Measurements from ENCODE around the gene FBH1.
"Not testable (repeated sequence)": the region's sequence is repeated elsewhere in the genome, so short reads cannot be mapped to it uniquely, and the experiment has no call there.

The FBH1 gene

DNA sequence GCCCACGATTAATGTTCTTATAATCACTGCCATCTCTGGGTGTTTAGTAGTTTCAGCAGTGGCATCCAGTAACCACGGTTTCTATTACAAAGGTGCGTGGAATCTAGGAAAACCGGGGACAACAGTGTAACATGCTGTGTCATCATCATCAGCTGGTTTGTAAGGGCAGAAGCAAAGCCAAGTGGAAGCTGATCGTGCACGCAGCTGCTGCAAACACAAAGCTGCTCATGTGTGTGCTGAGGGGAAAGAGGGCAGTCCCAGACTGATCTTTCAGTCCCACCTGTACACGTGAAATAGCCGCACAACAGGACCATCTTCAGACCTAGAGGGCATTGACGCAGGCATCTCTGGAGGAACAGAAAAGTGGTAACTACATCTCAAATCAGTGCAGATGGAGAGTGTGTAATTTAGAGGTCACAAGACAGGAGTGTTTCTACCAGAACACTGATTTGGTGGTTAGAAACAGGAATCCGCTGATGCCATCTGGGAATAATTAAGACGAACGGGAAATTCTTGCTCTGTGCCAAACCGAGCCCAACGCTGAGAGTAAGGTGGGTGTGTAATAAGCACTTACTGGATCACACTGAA lies 13.8 kb upstream of the FBH1 start:
- no peak for DNase-seq (ENCODE audit: low read depth in 2 of 2)

DNA sequence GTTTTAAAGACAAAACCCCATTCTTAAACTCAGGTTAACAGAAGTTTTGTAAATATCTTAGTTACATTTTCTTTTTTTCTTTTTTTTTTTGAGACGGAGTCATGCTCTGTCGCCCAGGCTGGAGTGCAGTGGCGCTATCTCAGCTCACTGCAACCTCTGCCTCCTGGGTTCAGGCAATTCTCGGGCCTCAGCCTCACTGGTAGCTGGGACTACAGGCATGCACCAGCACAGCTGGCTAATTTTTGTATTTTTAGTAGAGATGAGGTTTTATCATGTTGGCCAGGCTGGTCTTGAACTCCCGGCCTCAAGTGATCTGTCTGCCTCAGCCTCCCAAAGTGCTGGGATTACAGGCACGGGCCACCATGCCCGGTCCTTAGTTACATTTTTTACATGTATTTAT lies 13.0 kb upstream of the FBH1 start:
- not testable (repeated sequence) for DNase-seq (ENCODE audit: low read depth in 2 of 2)

DNA sequence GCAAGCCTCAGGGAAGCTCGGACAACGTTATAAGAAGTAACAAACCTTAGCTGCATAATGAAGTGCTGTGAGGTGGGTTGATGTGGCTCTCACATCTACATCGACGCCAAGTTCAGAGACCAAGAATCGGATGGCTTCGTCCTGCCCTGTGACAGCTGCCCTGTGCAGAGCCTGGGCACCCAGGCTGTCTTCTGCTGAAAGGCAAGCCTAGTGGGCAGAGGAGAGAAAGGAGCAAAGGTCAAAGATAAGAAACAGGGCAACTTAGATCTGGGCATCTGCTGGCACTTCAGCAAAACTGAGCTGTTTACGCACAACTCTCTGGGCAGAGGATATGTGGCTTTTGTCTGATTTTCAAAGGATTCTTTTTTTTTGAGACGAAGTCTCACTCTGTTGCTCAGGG lies 7.1 kb upstream of the FBH1 start:
- DNase-seq (ENCODE audit: low read depth in 2 of 2) = no peak

DNA sequence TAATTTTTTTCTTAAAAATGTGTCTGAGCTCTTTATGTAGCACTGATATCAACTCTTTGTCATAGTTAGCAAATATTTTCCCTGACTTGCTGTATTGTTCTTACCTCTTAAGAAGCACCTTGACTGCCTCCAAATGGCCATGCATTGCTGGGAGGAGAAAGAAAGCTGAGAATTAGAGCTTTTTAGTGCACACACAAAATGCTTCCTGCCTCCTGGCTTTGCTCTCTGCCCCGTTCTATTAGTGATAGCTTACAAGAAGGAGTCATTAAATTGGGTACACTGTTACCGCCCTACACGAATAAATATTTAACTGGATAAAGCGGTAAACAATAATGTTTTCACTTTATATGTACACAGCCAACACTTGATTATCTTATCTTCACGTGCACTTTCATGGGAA lies 4.4 kb upstream of the FBH1 start:
- DNase-seq (ENCODE audit: low read depth in 2 of 2) = no peak

DNA sequence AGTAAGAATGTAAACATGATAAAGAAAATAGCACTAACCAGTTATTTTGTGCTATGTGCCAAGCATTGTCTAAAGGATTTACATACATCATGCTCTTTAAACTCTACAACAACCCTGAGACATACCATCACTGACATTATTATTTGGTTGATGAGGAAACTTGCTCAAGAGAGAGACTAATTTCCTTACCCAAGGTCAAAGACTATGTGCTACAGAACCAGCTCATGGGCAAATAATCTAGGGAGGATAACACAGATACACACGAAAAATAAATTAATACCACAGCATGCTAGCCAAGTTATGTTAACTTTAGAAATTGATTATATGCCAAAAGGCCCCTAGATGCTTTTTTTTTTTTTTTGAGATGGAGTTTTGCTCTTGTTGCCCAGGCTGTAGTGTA lies 3.0 kb upstream of the FBH1 start:
- DNase-seq (ENCODE audit: low read depth in 2 of 2) = no peak

DNA sequence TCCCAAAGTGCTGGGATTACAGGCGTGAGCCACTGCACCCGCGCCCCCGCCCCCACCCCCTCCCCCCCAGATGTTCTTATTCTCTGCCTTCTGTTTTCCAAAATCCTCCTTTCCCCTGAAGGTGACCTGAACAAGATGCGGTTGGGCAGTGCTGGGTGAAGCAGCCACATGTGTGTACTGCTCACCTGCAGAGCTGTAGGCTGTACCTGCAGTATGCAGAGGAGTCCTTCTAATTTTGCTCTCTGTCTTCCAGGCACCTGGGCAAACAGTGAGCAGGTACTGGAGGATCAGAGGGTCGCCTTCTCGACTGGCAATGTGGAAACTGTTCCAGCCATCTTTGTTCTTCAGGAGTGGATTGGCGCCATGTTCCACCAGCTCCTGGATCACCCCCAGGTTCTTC lies 2.4 kb upstream of the FBH1 start:
- DNase-seq (ENCODE audit: low read depth in 2 of 2) = no peak

DNA sequence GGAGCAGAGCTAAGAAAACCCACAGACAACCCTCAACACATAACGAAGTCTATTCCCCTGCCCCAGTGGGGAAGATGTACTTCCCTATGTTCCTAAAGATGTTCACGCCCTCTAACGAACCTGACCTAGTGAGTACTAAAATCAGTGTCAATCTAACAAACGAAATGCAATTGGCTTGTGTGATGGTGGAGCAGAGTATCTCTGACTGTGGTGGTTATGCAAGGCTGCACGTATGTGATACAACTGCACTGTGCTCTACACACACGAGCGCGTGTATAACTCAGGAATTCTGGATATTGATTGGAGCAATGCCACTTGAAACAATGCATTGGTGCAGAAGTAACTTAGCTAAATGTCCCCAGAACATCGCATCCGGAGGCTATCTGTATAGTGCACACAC lies 1.7 kb upstream of the FBH1 start:
- DNase-seq (ENCODE audit: low read depth in 2 of 2) = no peak

DNA sequence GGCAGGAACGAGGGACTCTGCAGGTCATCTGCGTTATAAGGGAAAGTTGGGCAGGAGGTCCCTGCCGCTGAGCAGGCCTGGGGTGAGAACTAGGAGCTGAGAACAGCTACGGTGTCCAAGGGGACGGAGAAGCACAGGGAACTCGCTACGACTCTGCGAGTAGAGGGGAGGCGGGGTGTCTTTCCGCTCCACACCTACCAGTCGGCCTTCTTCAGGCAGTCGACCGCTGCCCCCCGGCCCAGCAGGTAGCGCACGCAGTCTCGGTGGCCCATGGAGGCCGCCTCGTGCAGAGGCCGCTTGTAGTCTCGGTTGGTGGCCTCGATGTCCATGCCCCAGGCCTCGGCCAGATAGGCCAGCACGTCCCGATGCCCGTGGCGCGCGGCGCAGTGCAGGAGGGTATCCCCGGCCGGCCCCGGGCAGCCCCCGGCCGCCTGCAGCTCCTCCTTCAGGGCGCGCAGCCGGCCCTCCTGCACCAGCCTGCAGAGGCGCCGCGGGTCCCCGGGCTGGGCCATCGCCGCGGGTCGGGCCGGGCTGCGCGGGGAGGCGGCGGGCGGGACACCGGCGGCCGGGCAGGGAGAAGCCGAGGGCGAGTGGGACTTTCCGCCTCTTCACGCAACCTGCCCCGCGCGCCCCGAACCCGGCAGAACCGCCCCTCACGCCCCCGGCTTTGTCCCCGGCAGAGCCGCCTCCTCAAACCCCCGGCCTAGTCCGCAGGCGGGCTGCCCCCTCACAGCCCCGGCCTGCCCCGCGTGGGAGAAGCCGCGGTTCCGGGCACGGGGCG lies 1.0 kb upstream of the FBH1 start:
- peak in 1 of 2 donors; percentile 10 for DNase-seq (ENCODE audit: low read depth in 2 of 2)

DNA sequence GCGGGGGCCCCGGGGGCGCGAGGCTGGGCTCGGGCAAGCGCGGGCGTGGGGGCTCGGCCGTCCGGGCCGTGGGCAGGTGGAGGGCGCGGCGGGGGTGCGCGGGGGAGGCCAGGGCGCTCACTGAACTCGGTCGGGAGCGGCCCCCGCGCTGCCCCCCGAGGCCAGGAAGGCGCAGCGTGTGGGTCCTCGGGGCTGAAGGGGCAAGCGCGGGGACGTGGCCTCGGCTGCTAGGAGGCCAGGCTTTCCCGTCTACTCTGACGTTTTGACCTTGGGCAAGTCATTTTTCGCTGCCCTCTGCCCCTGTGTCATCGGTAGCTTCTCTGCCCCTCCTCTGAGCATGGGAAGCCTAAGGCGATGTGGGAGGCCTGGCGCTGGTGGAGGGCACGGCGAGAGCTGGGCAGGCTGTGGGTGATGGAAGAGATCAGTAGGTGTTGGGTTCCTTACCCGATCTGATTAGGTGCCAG lies 441 bp downstream of the FBH1 start:
- no peak for DNase-seq (ENCODE audit: low read depth in 2 of 2)

DNA sequence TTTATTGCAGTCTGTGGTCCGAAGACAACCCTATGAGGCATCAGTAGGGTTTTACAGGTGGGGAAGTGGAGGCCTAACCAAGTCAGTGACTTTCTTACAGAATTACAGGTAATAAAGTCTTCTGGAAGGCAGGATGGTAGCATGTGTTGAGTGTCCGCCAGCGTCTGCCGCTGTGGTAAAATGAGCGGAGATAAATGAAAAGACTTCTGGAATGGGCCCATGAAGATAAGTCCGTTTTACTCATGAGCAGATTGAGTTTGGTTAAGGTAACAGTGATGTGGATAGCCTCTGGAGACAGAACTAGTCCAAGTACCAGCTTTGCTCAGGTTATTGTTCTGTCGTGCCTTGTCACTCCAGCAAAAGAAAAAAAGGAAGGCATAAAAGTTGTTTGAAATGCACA lies 966 bp downstream of the FBH1 start:
- DNase-seq (ENCODE audit: low read depth in 2 of 2) = no peak

DNA sequence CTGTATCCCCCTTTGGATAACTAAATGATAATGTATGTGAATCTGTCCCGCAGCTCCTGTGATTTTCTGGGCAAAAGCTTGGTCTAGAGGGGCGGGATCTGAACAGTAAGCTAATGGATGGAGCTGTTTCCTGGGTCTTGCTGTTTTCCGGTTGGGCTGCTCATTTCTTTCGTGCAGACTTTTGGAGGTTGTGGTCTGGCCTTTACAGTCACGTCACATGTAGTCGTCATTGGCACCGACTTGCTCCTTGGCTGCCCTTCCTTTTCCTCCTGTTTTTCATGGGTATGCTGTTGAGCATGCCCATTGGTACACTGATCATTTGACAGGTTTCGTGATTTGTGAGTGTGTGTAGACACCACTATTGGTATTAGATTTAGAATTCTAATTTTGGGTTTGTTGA lies 2.0 kb downstream of the FBH1 start:
- no peak for DNase-seq (ENCODE audit: low read depth in 2 of 2)

DNA sequence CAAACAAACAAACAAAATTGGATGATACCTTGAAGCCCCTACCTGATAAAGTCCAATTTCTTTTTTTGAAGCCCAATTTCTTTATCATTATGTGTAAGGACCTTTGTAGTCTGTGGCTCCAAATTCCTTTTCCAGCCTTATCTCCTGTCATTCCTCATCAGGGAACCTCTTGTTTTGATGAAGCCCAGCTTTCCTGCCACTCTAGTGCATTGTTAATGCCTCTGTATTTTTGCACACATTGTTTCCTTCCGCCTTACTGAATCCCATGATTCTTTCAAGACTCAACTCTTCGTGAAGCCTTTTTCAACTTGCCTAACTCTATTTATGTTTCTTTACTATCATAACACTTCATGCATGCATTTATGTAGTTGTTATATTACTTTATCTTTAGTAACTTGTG lies 3.3 kb downstream of the FBH1 start:
- DNase-seq (ENCODE audit: low read depth in 2 of 2) = no peak

DNA sequence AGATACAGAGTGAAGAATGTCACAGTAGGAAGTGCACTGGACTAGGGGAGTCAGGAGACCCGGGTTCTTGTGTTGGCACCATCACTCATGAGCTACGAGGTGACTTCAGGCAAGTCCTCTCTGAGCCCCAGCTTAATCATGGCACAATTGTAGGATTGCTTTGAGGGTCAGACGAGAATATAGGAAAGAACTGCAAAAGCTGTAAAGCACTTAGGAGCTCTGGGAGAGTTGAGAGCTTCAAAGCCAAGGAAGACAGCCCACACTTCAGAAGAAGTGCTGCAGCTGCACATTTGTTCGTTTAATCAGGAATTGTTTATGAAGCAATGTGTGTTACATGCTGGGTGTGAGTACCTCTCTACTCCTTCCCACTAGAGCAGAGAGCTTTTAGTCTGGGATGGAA lies 4.4 kb downstream of the FBH1 start:
- DNase-seq (ENCODE audit: low read depth in 2 of 2) = no peak

DNA sequence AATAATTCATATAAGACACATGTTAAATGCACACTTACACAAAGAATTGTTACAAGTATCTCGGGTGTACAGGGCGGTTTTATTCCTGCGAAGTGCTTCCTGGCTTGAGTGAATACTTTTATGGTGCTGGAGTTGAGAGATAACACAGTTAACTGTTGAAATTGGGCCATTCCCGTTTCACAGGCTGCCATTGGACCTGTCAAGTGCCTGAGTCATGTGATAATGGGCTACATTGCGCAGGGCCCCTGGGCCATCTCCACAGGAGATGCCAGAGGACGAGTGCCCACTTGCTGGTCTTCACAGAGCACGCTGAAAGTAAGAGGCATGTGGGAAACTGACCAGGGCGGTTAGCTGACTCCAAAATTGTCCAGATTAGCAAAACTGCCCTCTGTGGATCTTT lies 4.8 kb downstream of the FBH1 start:
- no peak for DNase-seq (ENCODE audit: low read depth in 2 of 2)

DNA sequence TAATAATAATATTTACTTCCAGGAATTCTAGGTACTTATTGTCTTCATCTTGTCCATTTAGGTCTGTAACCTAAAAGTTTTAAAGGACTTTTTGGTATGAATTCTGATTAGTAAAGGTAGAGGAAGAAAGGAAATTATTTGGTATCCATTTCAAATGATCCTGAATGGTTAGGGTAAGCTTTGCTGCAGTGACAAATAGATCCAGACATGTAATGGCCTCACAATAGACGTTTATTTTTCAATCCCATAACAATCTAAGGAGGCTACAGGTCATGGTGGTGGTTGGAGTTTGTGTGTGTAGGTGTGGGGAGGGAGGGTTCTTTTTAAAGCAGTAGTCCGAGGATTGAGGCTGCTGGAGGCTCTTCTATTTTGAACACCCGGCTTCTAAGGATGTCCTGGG lies 5.3 kb downstream of the FBH1 start:
- DNase-seq (ENCODE audit: low read depth in 2 of 2) = no peak

DNA sequence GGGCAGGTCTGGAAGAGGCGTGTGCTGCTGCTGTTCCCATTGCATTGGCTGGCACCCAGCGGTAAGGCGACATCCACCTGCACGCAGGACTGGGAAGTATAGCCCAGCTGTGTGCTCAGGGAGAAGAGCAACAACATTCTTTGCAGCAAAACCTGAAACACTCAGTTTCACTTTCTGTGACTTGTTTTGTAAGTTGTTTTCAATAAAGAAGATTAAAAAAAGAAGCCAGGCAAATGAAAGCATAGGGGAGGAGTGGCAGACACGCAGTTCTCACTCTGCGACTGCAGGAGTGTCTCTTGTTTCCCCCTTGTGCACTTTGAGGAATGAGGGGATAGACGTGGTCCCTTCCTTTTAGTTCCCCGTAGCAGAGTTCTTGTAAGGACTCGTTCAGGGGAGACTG lies 5.8 kb downstream of the FBH1 start:
- no peak for DNase-seq (ENCODE audit: low read depth in 2 of 2)

DNA sequence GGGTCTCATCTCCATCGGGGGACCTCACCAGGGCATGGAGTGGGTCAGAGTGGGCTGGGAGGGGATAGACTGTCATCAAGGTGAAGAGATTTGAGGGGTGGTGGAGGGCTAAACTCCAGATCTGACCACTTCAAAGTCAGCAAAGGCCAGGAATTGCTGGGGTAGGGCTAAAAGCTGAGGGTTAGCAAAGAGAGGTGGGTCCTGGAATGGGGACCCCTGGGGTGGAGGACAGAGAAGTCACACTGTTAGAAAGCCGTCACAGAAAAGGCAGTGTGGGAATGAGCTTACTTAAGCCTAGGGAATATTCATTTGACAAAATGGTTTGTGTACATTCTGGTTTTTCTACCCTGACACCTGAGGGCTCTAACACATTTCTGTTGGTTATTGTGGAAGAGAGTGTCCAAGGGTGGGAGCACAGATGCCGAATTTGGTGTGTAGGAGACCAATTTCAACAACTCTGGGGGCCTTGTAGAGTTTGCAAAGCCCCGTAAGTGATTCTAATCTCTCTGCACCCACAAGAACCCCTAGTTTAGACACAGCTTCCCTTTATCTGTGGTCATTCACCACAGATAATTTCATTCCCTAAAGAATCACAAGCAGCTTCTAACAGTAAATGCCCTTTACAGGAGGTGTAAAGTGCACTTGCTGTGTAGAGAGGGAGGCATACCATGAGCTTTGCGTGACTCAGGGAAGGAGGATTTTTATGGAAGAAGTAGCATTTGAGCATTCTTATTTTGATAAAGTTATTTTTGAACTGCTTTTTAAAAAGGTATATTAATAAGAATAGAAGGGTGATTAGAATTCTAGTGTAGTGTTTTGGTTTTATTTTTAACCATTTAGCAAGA lies 6.4 kb downstream of the FBH1 start:
- DNase-seq (ENCODE audit: low read depth in 2 of 2) = no peak

DNA sequence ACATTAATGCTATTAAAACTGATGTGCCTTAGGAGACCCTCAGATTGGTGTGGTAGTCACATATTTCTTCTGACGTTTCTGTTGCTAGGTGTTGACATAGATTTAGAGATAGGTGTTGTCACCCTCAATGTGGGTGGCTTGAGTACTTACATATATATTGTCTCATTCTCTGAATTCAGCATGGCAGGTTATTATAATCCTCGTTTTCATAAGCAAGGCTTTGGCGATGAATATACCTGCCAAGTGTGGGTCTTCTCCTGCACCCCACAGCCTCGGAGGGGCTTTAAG lies 7.0 kb downstream of the FBH1 start:
- no peak for DNase-seq (ENCODE audit: low read depth in 2 of 2)

DNA sequence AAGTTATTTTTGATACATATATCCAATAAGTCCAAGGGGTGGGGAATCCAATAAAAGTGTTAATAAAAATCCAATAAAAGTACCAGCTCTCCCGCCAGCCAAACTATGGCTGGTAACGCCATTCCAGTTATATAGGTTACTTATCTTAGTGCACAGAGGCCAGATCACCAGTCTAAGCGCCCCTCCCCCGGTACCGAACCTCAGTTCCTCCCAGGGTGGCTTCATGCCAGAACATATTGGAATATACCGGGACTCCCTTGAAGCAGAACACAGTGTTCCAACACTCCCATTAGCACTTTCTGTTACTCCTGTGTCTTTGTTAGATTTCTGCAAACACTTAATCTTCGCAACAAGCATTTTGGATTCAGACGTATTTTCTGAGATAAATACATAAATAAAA lies 7.5 kb downstream of the FBH1 start:
- no peak for DNase-seq (ENCODE audit: low read depth in 2 of 2)

DNA sequence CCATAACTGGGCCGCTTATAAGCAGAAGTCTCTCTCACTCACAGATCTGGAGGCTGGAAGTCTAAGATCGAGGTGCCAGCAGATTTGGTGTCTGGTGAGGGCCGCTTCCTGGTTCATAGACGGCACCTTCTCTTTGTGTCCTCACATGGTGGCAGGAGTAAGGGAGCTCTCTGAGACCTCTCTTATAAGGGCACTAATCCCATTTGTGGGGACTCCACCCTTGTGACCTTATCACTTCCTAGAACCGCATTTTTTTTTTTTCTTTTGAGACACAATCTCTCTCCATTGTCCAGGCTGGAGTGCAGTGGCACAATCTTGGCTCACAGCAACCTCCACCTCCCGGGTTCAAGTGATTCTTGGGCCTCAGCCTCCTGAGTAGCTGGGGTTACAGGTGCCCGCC lies 8.1 kb downstream of the FBH1 start:
- no peak for DNase-seq (ENCODE audit: low read depth in 2 of 2)

DNA sequence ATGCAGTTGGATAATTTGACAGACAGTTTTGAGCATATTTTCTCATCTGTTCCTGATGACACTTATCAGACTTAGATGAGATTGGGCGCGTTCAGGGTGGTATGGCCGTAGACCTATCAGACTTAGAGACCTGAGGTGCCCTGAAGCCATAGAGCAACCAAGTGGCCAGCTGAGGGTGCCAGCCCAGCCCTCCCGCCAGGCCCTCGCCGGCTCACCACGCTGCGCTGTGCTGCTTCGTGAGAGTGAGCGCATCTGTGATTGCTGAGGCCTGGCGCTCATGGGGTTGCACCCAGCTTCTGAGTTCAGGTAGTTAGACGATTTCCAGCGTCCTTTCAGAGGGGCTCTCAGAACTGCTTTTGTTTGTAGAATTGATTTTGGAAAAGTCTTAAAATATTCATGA lies 10.2 kb downstream of the FBH1 start:
- no peak for DNase-seq (ENCODE audit: low read depth in 2 of 2)

DNA sequence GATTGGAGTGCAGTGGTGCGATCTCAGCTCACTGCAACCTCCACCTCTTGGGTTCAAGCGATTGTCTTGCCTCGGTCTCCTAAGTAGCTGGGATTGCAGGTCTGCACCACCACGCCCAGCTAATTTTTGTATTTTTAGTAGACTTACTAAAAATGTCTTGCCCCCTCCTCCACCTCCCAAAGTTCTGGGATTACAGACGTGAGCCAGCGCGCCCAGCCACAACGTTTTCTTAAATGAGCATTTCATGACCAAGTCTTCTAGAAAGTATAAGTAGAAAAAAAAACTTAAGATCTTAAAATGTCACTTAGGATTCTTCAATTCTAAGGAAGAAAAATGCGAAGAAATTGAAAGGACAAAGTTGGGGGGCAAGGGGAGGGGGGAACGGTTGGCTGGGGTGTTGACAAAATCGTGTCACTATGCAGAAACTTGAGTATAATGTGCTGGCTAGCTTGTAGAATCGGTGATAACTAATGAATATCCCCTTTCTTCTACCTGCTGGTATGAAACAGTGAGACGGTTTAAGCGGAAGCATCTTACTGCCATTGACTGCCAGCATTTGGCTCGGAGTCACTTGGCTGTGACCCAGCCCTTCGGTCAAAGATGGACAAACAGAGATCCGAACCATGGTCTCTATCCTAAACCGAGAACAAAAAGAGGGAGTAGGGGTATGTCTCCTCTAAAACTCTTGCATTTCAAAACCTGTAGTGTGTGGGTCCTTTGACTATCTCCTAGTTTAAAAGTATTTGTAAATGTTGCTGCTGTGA lies 12.7 kb downstream of the FBH1 start:
- DNase-seq (ENCODE audit: low read depth in 2 of 2) = no peak
